Stimulated activated CD4-positive, alpha-beta T cell treated with anti-CD3 and anti-CD28 coated beads, Interleukin-15, amount 100 ng/mL, for 1 hour (primary cell): ENCODE measurements around the gene CHIA.

Experiments used
- DNase-seq, 2 donors: peaks; one replicate each; pipeline ENCODE4 v3.0.0-alpha.2; 2020; ENCODE audit warnings: low read depth in 1 of 2, low spot score in 1 of 2

Gene CHIA

GRCh38 chr1:111361761-111362160, 71.1 kb downstream of the CHIA start:
- DNase-seq: no peak

DNA sequence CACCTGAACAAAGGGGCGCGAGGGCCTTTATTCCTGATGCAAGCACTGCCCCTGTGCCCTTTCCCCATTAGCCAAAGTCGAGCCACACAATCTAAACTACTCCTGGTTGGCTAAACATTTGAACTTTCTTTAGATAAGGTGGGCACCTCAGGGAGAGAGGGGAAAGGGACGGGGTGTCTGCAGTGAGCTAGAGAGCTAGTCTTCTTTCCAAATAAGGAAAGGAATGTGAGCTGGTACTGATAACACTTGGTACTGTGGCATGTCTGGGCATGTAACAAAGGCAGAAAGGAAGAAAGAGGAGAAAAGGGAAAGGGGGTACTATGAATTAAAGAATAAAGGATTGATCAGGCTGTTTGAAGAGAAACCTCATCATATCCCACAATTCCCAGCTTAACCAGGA, 74.0 kb downstream of the CHIA start:
- DNase-seq: no peak

DNA sequence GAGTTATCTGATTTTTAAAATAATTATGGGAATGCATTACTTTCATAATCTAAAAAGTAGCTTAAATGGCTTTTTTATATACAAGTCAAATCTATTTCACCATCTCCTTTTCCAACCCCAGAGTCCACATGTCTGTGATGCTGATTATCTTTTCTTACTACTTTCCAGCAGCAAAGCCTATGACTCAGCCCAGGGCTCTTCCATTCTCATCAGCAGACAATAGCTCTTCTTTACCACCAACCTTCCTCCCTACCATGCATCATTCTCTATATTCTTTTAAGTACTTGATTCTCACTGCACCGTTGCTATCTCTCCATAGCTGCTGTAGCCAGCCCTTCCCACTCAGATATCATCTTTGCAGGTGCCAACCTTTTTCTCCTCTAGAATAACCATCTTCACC, 75.6 kb downstream of the CHIA start:
- DNase-seq: no peak

- no peak for DNase-seq
Measured at GRCh38 chr1:111369177-111369576, 78.5 kb downstream of the CHIA start.

GRCh38 chr1:111369645-111370044, 79.0 kb downstream of the CHIA start:
- no peak for DNase-seq
